ENCODE results near the gene TEPSIN. TPM values are rescaled to one million over a fixed set of nuclear protein-coding genes. Genes with fewer than 3 reads are reported as not detected.

The TEPSIN gene
- total and polyA plus RNA-seq, 2 of the 8 experiments (the other 6 are each of a cell fraction or from before 2014, with no cell fraction given): 22.9 to 28.0 TPM

- POLR2A ChIA-PET (ENCODE audit: partially characterized antibody): interaction anchor here (1.2 kb wide), 1 partner anchor 81 kb away, joined by 3 read pairs; no protein-coding TSS in a partner anchor
- no peaks in the 10 kb centered on the region; a peak in 1 of 7 replicates for H3K4me1 ChIP-seq (replicated peaks in 1 of 4; ENCODE audit: control insufficient read depth in 3 of 4, insufficient read depth in 4 of 4, low read length in 3 of 4)
- no peak for FAIRE-seq
Measured at GRCh38 chr17:81207610-81208581, 31.0 kb downstream of the TEPSIN start.

More at GRCh38 chr17:81207610-81208581, 31.0 kb downstream of the TEPSIN start:
- Histone ChIP-seq H3K79me2 (ENCODE audit: control insufficient read depth in 1 of 2, insufficient read depth in 2 of 2, low read length in 2 of 2) (no peaks in the 10 kb centered on the region; a peak in 2 of 4 replicates), H3K27ac (ENCODE audit: low read depth, low read length) (no peak overlapping the region), H3K9ac (replicated peaks in 1 of 4; ENCODE audit: extremely low read depth in 1 of 4, low read depth in 3 of 4, low read length in 3 of 4) (no peak overlapping the region), H3K18ac (ENCODE audit: extremely low read depth, low read length) (no peak overlapping the region), H3K4ac (replicated peaks; ENCODE audit: insufficient read length, low read depth, low read length) (peak overlapping the region; percentile 3), H3K23ac (ENCODE audit: insufficient read length) (no peak overlapping the region), H2AFZ (ENCODE audit: low read length) (no peak overlapping the region), H2BK5ac (ENCODE audit: low read depth, low read length) (no peak overlapping the region; the same call in 1 of the 2 replicates), H3K23me2 (ENCODE audit: low read depth, low read length) (peaks cover 3% of the 10 kb centered on the region; the same call in 1 of the 2 replicates), H4K20me1 (replicated peaks in 1 of 2; ENCODE audit: control insufficient read depth in 1 of 2, insufficient read depth in 2 of 2, low read length in 2 of 2) (peaks cover 3 to 15% of the 10 kb centered on the region in 2 experiments), H2BK20ac (ENCODE audit: low read length) (no peak overlapping the region), H4K8ac (ENCODE audit: extremely low read depth, insufficient read depth, low read length) (no peak overlapping the region), H2AK5ac (ENCODE audit: low read depth, low read length) (no peak overlapping the region), H2BK15ac (ENCODE audit: low read length) (no peak overlapping the region), H3K56ac (replicated peaks; ENCODE audit: insufficient read length, low read depth, low read length) (peak overlapping the region; percentile 98), H4K91ac (replicated peaks; ENCODE audit: insufficient read length, low read length) (no peak overlapping the region), H3K9me3 (ENCODE audit: insufficient read depth in 2 of 2, low read depth in 1 of 2, low read length in 1 of 2) (no peaks in the 10 kb centered on the region), H3K14ac (ENCODE audit: insufficient read length) (no peak overlapping the region), H3K4me3 (ENCODE audit: extremely low read depth in 1 of 4, insufficient read depth in 2 of 4, low read depth in 3 of 4, low read length in 4 of 4) (no peak overlapping the region), H4K5ac (ENCODE audit: insufficient read length, low read depth, low read length) (no peak overlapping the region), H3K27me3 (replicated peaks in 1 of 4; ENCODE audit: control insufficient read depth in 3 of 4, extremely low read depth in 1 of 4, insufficient read depth in 3 of 4, low read length in 3 of 4) (no peaks in the 10 kb centered on the region), H2BK12ac (ENCODE audit: low read depth, low read length) (no peak overlapping the region), H3K36me3 (ENCODE audit: control insufficient read depth in 2 of 4, insufficient read depth in 4 of 4, low read length in 3 of 4) (peaks cover 0 to 3% (median 0%) of the 10 kb centered on the region in 4 experiments; a peak in 3 of 8 replicates), H3K4me2 (ENCODE audit: insufficient read depth in 1 of 2, low read depth in 2 of 2, low read length in 2 of 2) (no peak overlapping the region), H2BK120ac (replicated peaks; ENCODE audit: low read depth, low read length) (no peak overlapping the region), H3K79me1 (ENCODE audit: low read depth, low read length) (peaks cover 5% of the 10 kb centered on the region; the same call in 1 of the 2 replicates)
- CTCF ChIA-PET (ENCODE audit: partially characterized antibody): interaction anchor here (1.5 kb wide), 2 partner anchors 13 to 176 kb away, joined by 3 to 4 read pairs; no protein-coding TSS in a partner anchor
- WGBS, 2 experiments (ENCODE audit: extremely low coverage in 1 of 2, insufficient coverage in 1 of 2, insufficient read length in 1 of 2, insufficient replicate concordance in 2 of 2, low coverage in 1 of 2, low lambda C conversion rate in 2 of 2, missing lambda C conversion rate in 1 of 2): 95% methylated on average over 21 of the region's 21 CpGs; no CpG with 5 or more reads in 1 of the 2 experiments
- TF ChIP-seq RAD21 (IDR thresholded peaks at IDR 0.05 in 1 of 2, conservative IDR thresholded peaks at IDR 0.05 in 1 of 2; ENCODE audit: low read depth in 2 of 2, low read length in 2 of 2) (no peak), RXRA (IDR thresholded peaks at IDR 0.05; ENCODE audit: insufficient read depth, low read depth, low read length) (no peak), CTBP2 (IDR thresholded peaks at IDR 0.05; ENCODE audit: borderline replicate concordance, insufficient read depth, insufficient read length, low read length) (no peak), EP300 (IDR thresholded peaks at IDR 0.05; ENCODE audit: borderline replicate concordance in 1 of 2, low read depth in 2 of 2, low read length in 2 of 2) (no peak), GABPA (IDR thresholded peaks at IDR 0.05; ENCODE audit: borderline replicate concordance, insufficient read depth, low read length) (no peak), SIN3A (conservative IDR thresholded peaks at IDR 0.05 in 1 of 2, IDR thresholded peaks at IDR 0.05 in 1 of 2; ENCODE audit: low read depth in 1 of 2, low read length in 2 of 2) (no peak), SUZ12 (IDR thresholded peaks at IDR 0.05; ENCODE audit: low read length) (no peak)
- DNase-seq (ENCODE audit: low read depth in 1 of 2, low spot score in 2 of 2): no peak

All from H1 (cell line).